ENCODE measurements around the gene PARL.

PARL gene

GRCh38 chr3:183884427-183885296 lies at the start of gene PARL:
Gene PARL, minus strand, starts transcription at chr3:183884880. Its CDS starts 34 bp downstream, at chr3:183884846.
- in situ Hi-C loops (cut with MboI; ENCODE audit: low sequenced_read_pairs) = no loop called here

GRCh38 chr3:183933160-183933559 lies 48.5 kb upstream of the PARL start:
- in situ Hi-C loops (cut with MboI; ENCODE audit: low sequenced_read_pairs) = no loop called here

GRCh38 chr3:183931881-183932280 lies 47.2 kb upstream of the PARL start:
- in situ Hi-C loops (cut with MboI; ENCODE audit: low sequenced_read_pairs) = no loop called here

- in situ Hi-C loops (cut with MboI; ENCODE audit: low sequenced_read_pairs) = no loop called here
Observed at GRCh38 chr3:183930086-183930485, 45.4 kb upstream of the PARL start.

- in situ Hi-C loops (cut with MboI; ENCODE audit: low sequenced_read_pairs) = no loop called here
Observed at GRCh38 chr3:183927059-183927458, 42.4 kb upstream of the PARL start.

GRCh38 chr3:183924956-183925355 lies 40.3 kb upstream of the PARL start:
- in situ Hi-C loops (cut with MboI; ENCODE audit: low sequenced_read_pairs) = no loop called here

- in situ Hi-C loops (cut with MboI; ENCODE audit: low sequenced_read_pairs) = no loop called here
Observed at GRCh38 chr3:183924543-183924942, 39.9 kb upstream of the PARL start.

GRCh38 chr3:183922421-183922820 lies 37.7 kb upstream of the PARL start:
- in situ Hi-C loops (cut with MboI; ENCODE audit: low sequenced_read_pairs) = no loop called here

- in situ Hi-C loops (cut with MboI; ENCODE audit: low sequenced_read_pairs) = no loop called here
Observed at GRCh38 chr3:183921096-183921495, 36.4 kb upstream of the PARL start.

- in situ Hi-C loops (cut with MboI; ENCODE audit: low sequenced_read_pairs) = no loop called here
Observed at GRCh38 chr3:183920416-183920815, 35.7 kb upstream of the PARL start.

GRCh38 chr3:183918178-183918577 lies 33.5 kb upstream of the PARL start:
- in situ Hi-C loops (cut with MboI; ENCODE audit: low sequenced_read_pairs) = no loop called here

- in situ Hi-C loops (cut with MboI; ENCODE audit: low sequenced_read_pairs) = no loop called here
Observed at GRCh38 chr3:183917776-183918175, 33.1 kb upstream of the PARL start.

- in situ Hi-C loops (cut with MboI; ENCODE audit: low sequenced_read_pairs) = no loop called here
Observed at GRCh38 chr3:183914856-183915255, 30.2 kb upstream of the PARL start.

GRCh38 chr3:183913580-183913920 lies 28.9 kb upstream of the PARL start:
- in situ Hi-C loops (cut with MboI; ENCODE audit: low sequenced_read_pairs) = no loop called here

- in situ Hi-C loops (cut with MboI; ENCODE audit: low sequenced_read_pairs) = no loop called here
Observed at GRCh38 chr3:183912895-183913579, 28.4 kb upstream of the PARL start.

GRCh38 chr3:183911763-183912506 lies 27.3 kb upstream of the PARL start:
- in situ Hi-C loops (cut with MboI; ENCODE audit: low sequenced_read_pairs) = no loop called here

GRCh38 chr3:183911087-183911486 lies 26.4 kb upstream of the PARL start:
- in situ Hi-C loops (cut with MboI; ENCODE audit: low sequenced_read_pairs) = no loop called here

- in situ Hi-C loops (cut with MboI; ENCODE audit: low sequenced_read_pairs) = loop anchor here (10.0 kb wide), 1 partner anchor 376 kb away; no protein-coding TSS in a partner anchor
Observed at GRCh38 chr3:183909030-183909600, 24.4 kb upstream of the PARL start.

- in situ Hi-C loops (cut with MboI; ENCODE audit: low sequenced_read_pairs) = loop anchor here (10.0 kb wide), 1 partner anchor 377 kb away; no protein-coding TSS in a partner anchor
Observed at GRCh38 chr3:183907911-183908331, 23.2 kb upstream of the PARL start.

GRCh38 chr3:183907176-183907575 lies 22.5 kb upstream of the PARL start:
- in situ Hi-C loops (cut with MboI; ENCODE audit: low sequenced_read_pairs) = loop anchor here (10.0 kb wide), 1 partner anchor 378 kb away; no protein-coding TSS in a partner anchor

All from HL-60/S4 treated with retinoic acid at 250 ng/mL for 4 days and 3 days (cell line).